Measurements from ENCODE around the gene CLEC20A.

GRCh38 chr1:178489399-178489798 is 7.4 kb downstream of the CLEC20A start:
- TF ChIP-seq CTCF (IDR thresholded peaks at IDR 0.05): no peak
- no peak for TF ChIP-seq EZH2 (IDR thresholded peaks at IDR 0.05; ENCODE audit: borderline replicate concordance, insufficient read depth, low read depth, low read length, poor library complexity, severe bottlenecking)
